ENCODE measurements around the gene SFMBT1. TPM values are rescaled to one million over a fixed set of nuclear protein-coding genes. Genes with fewer than 3 reads are reported as not detected.

Gene SFMBT1
- total RNA-seq, 1 donor: 3.9 TPM

DNA sequence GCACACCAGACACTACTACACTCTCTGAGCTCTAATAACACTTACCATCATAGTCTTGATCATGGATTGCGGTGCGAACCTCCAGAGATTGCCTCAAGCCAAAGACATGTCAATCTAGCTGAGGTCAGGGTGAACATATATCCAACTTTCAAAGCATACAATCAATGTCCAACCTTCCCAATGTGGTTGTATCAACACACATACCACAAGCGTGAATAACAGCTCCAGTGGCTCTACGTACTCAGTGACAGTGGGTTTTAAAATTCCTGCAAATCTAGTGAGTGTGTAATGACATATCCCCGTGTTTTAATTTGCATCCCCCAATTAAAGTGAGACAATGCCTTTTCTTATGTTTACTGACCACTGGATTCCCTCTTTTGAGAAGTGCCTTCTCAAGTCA is 29.6 kb downstream of the SFMBT1 start:
- H3K4me3 ChIP-seq (ENCODE audit: low read depth, low read length): no peak overlapping the region
- TF ChIP-seq CTCF (IDR thresholded peaks at IDR 0.05; ENCODE audit: insufficient read depth, low read depth, low read length): no peak
- DNase-seq (ENCODE audit: low read depth): no peak

- no peak for DNase-seq (ENCODE audit: low read depth)
- H3K4me3 ChIP-seq (ENCODE audit: low read depth, low read length): no peak overlapping the region
- no peak for TF ChIP-seq CTCF (IDR thresholded peaks at IDR 0.05; ENCODE audit: insufficient read depth, low read depth, low read length)
These were observed 34.5 kb downstream of the SFMBT1 start for GRCh38 chr3:53011324-53011723.

- no peak for TF ChIP-seq CTCF (IDR thresholded peaks at IDR 0.05; ENCODE audit: insufficient read depth, low read depth, low read length)
- no peak overlapping the region for H3K4me3 ChIP-seq (ENCODE audit: low read depth, low read length)
- DNase-seq (ENCODE audit: low read depth): no peak
These were observed 35.9 kb downstream of the SFMBT1 start for GRCh38 chr3:53009826-53010539.

- DNase-seq (ENCODE audit: low read depth): no peak
- TF ChIP-seq CTCF (IDR thresholded peaks at IDR 0.05; ENCODE audit: insufficient read depth, low read depth, low read length): no peak
- H3K4me3 ChIP-seq (ENCODE audit: low read depth, low read length): no peak overlapping the region
These were observed 36.9 kb downstream of the SFMBT1 start for GRCh38 chr3:53008932-53009331.

DNA sequence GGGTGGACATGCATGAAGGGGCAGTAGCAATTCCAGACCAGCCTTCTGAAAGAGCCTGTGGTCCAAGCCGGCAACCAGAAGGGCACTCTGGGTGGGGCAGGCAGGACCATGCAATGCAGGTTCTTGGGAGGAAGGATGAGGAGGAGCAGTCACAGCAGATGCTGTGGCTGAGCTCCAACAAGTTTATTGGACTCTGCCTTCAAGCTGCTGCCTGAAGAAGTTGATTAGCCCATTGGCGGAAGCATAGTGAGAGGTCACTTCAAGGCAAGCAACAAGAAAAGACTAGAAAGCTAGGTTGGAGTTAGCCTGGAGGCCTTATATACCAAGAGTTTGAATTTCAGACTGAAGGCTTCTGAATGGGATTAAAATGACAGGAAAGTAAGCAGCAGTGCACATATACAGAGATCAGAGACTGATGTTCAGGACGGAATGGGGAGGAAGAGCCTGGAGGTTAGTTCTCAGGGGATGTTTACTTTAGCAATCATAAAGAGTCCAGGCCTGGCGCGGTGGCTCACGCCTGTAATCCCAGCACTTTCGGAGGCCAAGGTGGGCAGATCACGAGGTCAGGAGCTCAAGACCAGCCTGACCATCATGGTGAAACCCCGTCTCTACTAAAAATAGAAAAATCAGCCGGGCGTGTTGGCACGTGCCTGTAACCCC is 39.9 kb downstream of the SFMBT1 start:
- H3K4me3 ChIP-seq (ENCODE audit: low read depth, low read length): no peak overlapping the region
- DNase-seq (ENCODE audit: low read depth): no peak
- TF ChIP-seq CTCF (IDR thresholded peaks at IDR 0.05; ENCODE audit: insufficient read depth, low read depth, low read length): no peak

DNA sequence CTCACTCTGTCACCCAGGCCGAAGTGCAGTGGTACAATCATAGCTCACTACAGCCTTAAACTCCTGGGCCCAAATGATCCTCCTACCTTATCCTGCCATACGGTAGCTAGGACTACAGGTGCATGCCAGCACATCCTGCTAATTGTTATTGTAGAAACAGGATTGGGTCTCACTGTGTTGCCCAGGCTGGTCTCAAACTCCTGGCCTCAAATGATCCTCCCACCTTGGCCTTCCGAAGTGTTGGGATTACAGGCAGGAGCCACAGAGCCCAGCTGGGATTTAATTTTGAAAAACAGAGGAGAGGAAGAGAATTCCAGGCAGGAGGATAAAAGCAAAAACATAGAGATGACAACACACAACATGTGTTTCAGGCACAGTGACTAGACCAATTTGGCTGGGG is 40.5 kb downstream of the SFMBT1 start:
- no peak for TF ChIP-seq CTCF (IDR thresholded peaks at IDR 0.05; ENCODE audit: insufficient read depth, low read depth, low read length)
- no peak overlapping the region for H3K4me3 ChIP-seq (ENCODE audit: low read depth, low read length)

More for the DNA sequence above, 40.5 kb downstream of the SFMBT1 start:
- DNase-seq (ENCODE audit: low read depth): no peak
